Prostate gland (tissue), 2 donors: ENCODE results near the gene DNAH5. TPM values are rescaled to one million over a fixed set of nuclear protein-coding genes. Genes with fewer than 3 reads are reported as not detected.

Source experiments
- DNase-seq: peaks from one replicate; pipeline ENCODE4 v3.0.0-alpha.2; 2019; ENCODE audit warnings: low spot score
- H3K27ac ChIP-seq, 2 donors: fragments of 200-600 bp; sonication (generic); 2 replicates each; pipeline ENCODE4 v1.5.1; 2017 to 2019
- H3K27me3 ChIP-seq: fragments of 200-600 bp; sonication (generic); replicated peaks from 2 replicates; pipeline ENCODE4 v1.5.1; 2019; ENCODE audit not compliant: insufficient read depth
- H3K36me3 ChIP-seq, 2 donors: fragments of 200-600 bp; sonication (generic); 1 replicate in 1 of 2; 2 replicates in 1 of 2; pipeline versions ENCODE4 v1.5.1 to v1.8.1; 2017 to 2019
- H3K4me1 ChIP-seq: fragments of 200-600 bp; sonication (generic); replicated peaks from 2 replicates; pipeline ENCODE4 v1.5.1; 2019
- H3K4me3 ChIP-seq, 2 donors: fragments of 200-600 bp; sonication (generic); 2 replicates each; pipeline ENCODE4 v1.5.1; 2017 to 2019
- H3K9me3 ChIP-seq: fragments of 200-600 bp; sonication (generic); 2 replicates; pipeline ENCODE4 v1.5.1; 2017
- CTCF ChIP-seq, 4 experiments: fragments of 200-600 bp in 2 of 4; fragments of 450-650 bp in 2 of 4; sonication (generic) in 2 of 4; IDR thresholded peaks; 1 replicate in 3 of 4; 2 replicates in 1 of 4; pipeline ENCODE4 v1.5.1; 2016 to 2019; ENCODE audit warnings: antibody characterized with exemption in 4 of 4, mild to moderate bottlenecking in 2 of 4, moderate library complexity in 2 of 4
- POLR2A ChIP-seq: fragments of 450-650 bp; IDR thresholded peaks from one replicate; pipeline ENCODE4 v1.6.1; 2016; ENCODE audit warnings: antibody characterized with exemption, mild to moderate bottlenecking
- POLR2AphosphoS5 ChIP-seq: sonication (generic); formaldehyde crosslinking; IDR thresholded peaks from one replicate; pipeline ENCODE4 v1.6.1; 2017; ENCODE audit warnings: antibody characterized with exemption
- WGBS: methylation state at CpG from one replicate; pipeline ENCODE4 v1.1.5; 2018; 5-methylcytosine and 5-hydroxymethylcytosine counted together
- intact Hi-C: fragments of 100-400 bp; cut with DNase I; formaldehyde crosslinking; loops from one replicate; pipeline ENCODE4 v1.14.2; 2022
- total RNA-seq, 2 donors: library from RNA; depleted of rRNA; stranded (reverse); fragments of >200 nt; gene quantifications; one replicate each; pipeline ENCODE4 v1.1.0, GENCODE V29; 2016

Gene DNAH5
- total RNA-seq, 2 donors from 2014 or later, result 3.7 to 6.8 TPM

GRCh38 chr5:13783726-13784125, 160.8 kb downstream of the DNAH5 start:
- no peaks in the 10 kb centered on the region for H3K27me3 ChIP-seq
- TF ChIP-seq CTCF (IDR thresholded peaks at IDR 0.05) (no peak), POLR2A (no peak)
- intact Hi-C loops, result no loop called here
- no peaks in the 10 kb centered on the region for H3K4me1 ChIP-seq
- 64% methylated on average over 10 of the region's 10 CpGs for WGBS
- no peaks in the 10 kb centered on the region for H3K36me3 ChIP-seq
- H3K27ac ChIP-seq, result no peak overlapping the region
- DNase-seq, result no peak
- no peak overlapping the region for H3K4me3 ChIP-seq
- no peaks in the 10 kb centered on the region for H3K9me3 ChIP-seq

GRCh38 chr5:13780081-13780480, 164.4 kb downstream of the DNAH5 start:
- intact Hi-C loops, result no loop called here
- TF ChIP-seq POLR2AphosphoS5, result no peak
- TF ChIP-seq POLR2A, result no peak
- no peak for TF ChIP-seq CTCF (IDR thresholded peaks at IDR 0.05)
- Histone ChIP-seq H3K9me3 (no peaks in the 10 kb centered on the region), H3K4me1 (no peaks in the 10 kb centered on the region), H3K36me3 (no peaks in the 10 kb centered on the region), H3K4me3 (no peak overlapping the region), H3K27me3 (no peaks in the 10 kb centered on the region), H3K27ac (no peak overlapping the region)
- DNase-seq, result no peak
- WGBS, result 90% methylated on average over 1 of the region's 1 CpG

- Histone ChIP-seq H3K9me3 (no peaks in the 10 kb centered on the region), H3K4me1 (no peaks in the 10 kb centered on the region), H3K36me3 (no peaks in the 10 kb centered on the region), H3K4me3 (no peak overlapping the region), H3K27me3 (no peaks in the 10 kb centered on the region), H3K27ac (no peak overlapping the region)
- no peak for DNase-seq
- intact Hi-C loops, result no loop called here
- TF ChIP-seq POLR2AphosphoS5 (no peak), CTCF (IDR thresholded peaks at IDR 0.05) (no peak), POLR2A (no peak)
- WGBS, result 69% methylated on average over 2 of the region's 2 CpGs
Measured at GRCh38 chr5:13773649-13774048, 170.8 kb downstream of the DNAH5 start.

- Histone ChIP-seq H3K9me3 (no peaks in the 10 kb centered on the region), H3K27ac (no peak overlapping the region), H3K36me3 (no peaks in the 10 kb centered on the region), H3K4me3 (no peak overlapping the region), H3K4me1 (no peaks in the 10 kb centered on the region), H3K27me3 (no peaks in the 10 kb centered on the region)
- 36% methylated on average over 1 of the region's 1 CpG for WGBS
- intact Hi-C loops, result no loop called here
- TF ChIP-seq POLR2AphosphoS5 (no peak), POLR2A (no peak), CTCF (IDR thresholded peaks at IDR 0.05) (no peak)
- DNase-seq, result no peak
Measured at GRCh38 chr5:13771011-13771571, 173.4 kb downstream of the DNAH5 start.

- H3K4me3 ChIP-seq, result no peak overlapping the region
- H3K27me3 ChIP-seq, result no peaks in the 10 kb centered on the region
- WGBS, result 40% methylated on average over 3 of the region's 3 CpGs
- no peaks in the 10 kb centered on the region for H3K9me3 ChIP-seq
- intact Hi-C loops, result no loop called here
- H3K36me3 ChIP-seq, result no peaks in the 10 kb centered on the region
- H3K27ac ChIP-seq, result no peak overlapping the region
- no peak for DNase-seq
- H3K4me1 ChIP-seq, result no peaks in the 10 kb centered on the region
- TF ChIP-seq POLR2AphosphoS5 (no peak), POLR2A (no peak), CTCF (IDR thresholded peaks at IDR 0.05) (no peak)
Measured at GRCh38 chr5:13766236-13766635, 178.3 kb downstream of the DNAH5 start.
